ES-I3 (cell line): ENCODE data around the gene DSCAM.
"Not testable (repeated sequence)": the region's sequence is repeated elsewhere in the genome, so short reads cannot be mapped to it uniquely, and the experiment has no call there.

ENCODE experiments used
- H3K36me3 ChIP-seq: 2 replicates; pipeline ENCODE4 v1.6.1; 2013; ENCODE audit warnings: mild to moderate bottlenecking, low read length, control low read depth, moderate library complexity; ENCODE audit not compliant: insufficient read depth
- H3K4me1 ChIP-seq: 2 replicates; pipeline ENCODE4 v1.6.1; 2013; ENCODE audit warnings: mild to moderate bottlenecking, control low read depth, low read length; ENCODE audit not compliant: insufficient read depth
- H3K9ac ChIP-seq: 2 replicates; pipeline ENCODE4 v1.6.1; 2013; ENCODE audit warnings: low read depth, mild to moderate bottlenecking, low read length, moderate library complexity
- H3K9me3 ChIP-seq: 2 replicates; pipeline ENCODE4 v1.6.1; 2013; ENCODE audit warnings: mild to moderate bottlenecking, low read length, moderate library complexity; ENCODE audit not compliant: control insufficient read depth, insufficient read depth

Gene DSCAM

GRCh38 chr21:40049031-40049930 is 797.7 kb downstream of the DSCAM start:
- H3K36me3 ChIP-seq: no peaks in the 10 kb centered on the region
- H3K9me3 ChIP-seq: no peaks in the 10 kb centered on the region
- 0 out of 2 replicates have a peak, but pooled peaks cover 8% of the 10 kb centered on the region for H3K4me1 ChIP-seq
- H3K9ac ChIP-seq: no peak overlapping the region

- Histone ChIP-seq H3K4me1 (0 out of 2 replicates have a peak, but pooled peaks cover 8% of the 10 kb centered on the region), H3K9me3 (no peaks in the 10 kb centered on the region), H3K36me3 (no peaks in the 10 kb centered on the region), H3K9ac (no peak overlapping the region)
These were observed 798.8 kb downstream of the DSCAM start for GRCh38 chr21:40047993-40048730.

GRCh38 chr21:40047211-40047610 is 799.7 kb downstream of the DSCAM start:
- no peak overlapping the region for H3K9ac ChIP-seq
- H3K9me3 ChIP-seq: no peaks in the 10 kb centered on the region
- H3K36me3 ChIP-seq: no peaks in the 10 kb centered on the region
- 0 out of 2 replicates have a peak, but pooled peaks cover 8% of the 10 kb centered on the region for H3K4me1 ChIP-seq

GRCh38 chr21:40043866-40044265 is 803.1 kb downstream of the DSCAM start:
- Histone ChIP-seq H3K9me3 (no peaks in the 10 kb centered on the region), H3K36me3 (no peaks in the 10 kb centered on the region), H3K4me1 (no peaks in the 10 kb centered on the region), H3K9ac (no peak overlapping the region)

GRCh38 chr21:40043423-40043822 is 803.5 kb downstream of the DSCAM start:
- Histone ChIP-seq H3K9me3 (no peaks in the 10 kb centered on the region), H3K9ac (no peak overlapping the region), H3K4me1 (no peaks in the 10 kb centered on the region), H3K36me3 (no peaks in the 10 kb centered on the region)

- Histone ChIP-seq H3K9ac (no peak overlapping the region), H3K9me3 (no peaks in the 10 kb centered on the region), H3K4me1 (no peaks in the 10 kb centered on the region), H3K36me3 (no peaks in the 10 kb centered on the region)
These were observed 805.5 kb downstream of the DSCAM start for GRCh38 chr21:40041446-40041845.

GRCh38 chr21:40033156-40033782 is 813.7 kb downstream of the DSCAM start:
- peak overlapping the region; percentile 34; the same call in 1 of the 2 replicates for H3K9ac ChIP-seq
- H3K4me1 ChIP-seq: not testable (repeated sequence)

GRCh38 chr21:40029888-40030287 is 817.1 kb downstream of the DSCAM start:
- H3K4me1 ChIP-seq: no peaks in the 10 kb centered on the region
- no peaks in the 10 kb centered on the region; the same call in 1 of the 2 replicates for H3K36me3 ChIP-seq
- H3K9ac ChIP-seq: no peak overlapping the region
- no peaks in the 10 kb centered on the region for H3K9me3 ChIP-seq

More at GRCh38 chr21:40033156-40033782, 813.7 kb downstream of the DSCAM start:
- H3K36me3 ChIP-seq, H3K9me3 ChIP-seq: not testable (repeated sequence)

GRCh38 chr21:40028393-40028792 is 818.6 kb downstream of the DSCAM start:
- H3K36me3 ChIP-seq, H3K4me1 ChIP-seq, H3K9ac ChIP-seq, H3K9me3 ChIP-seq: not testable (repeated sequence)

- no peaks in the 10 kb centered on the region for H3K4me1 ChIP-seq
These were observed 825.2 kb downstream of the DSCAM start for GRCh38 chr21:40021558-40022351.

GRCh38 chr21:40020651-40021050 is 826.3 kb downstream of the DSCAM start:
- Histone ChIP-seq H3K9me3 (no peaks in the 10 kb centered on the region), H3K9ac (no peak overlapping the region), H3K36me3 (no peaks in the 10 kb centered on the region), H3K4me1 (no peaks in the 10 kb centered on the region)

More at GRCh38 chr21:40021558-40022351, 825.2 kb downstream of the DSCAM start:
- Histone ChIP-seq H3K9ac (no peak overlapping the region), H3K36me3 (no peaks in the 10 kb centered on the region), H3K9me3 (no peaks in the 10 kb centered on the region)

GRCh38 chr21:40018871-40019475 is 828.0 kb downstream of the DSCAM start:
- Histone ChIP-seq H3K4me1 (no peaks in the 10 kb centered on the region), H3K9me3 (no peaks in the 10 kb centered on the region), H3K36me3 (no peaks in the 10 kb centered on the region), H3K9ac (no peak overlapping the region)

GRCh38 chr21:40016667-40017066 is 830.3 kb downstream of the DSCAM start:
- no peaks in the 10 kb centered on the region for H3K9me3 ChIP-seq
- no peaks in the 10 kb centered on the region for H3K4me1 ChIP-seq
- no peaks in the 10 kb centered on the region for H3K36me3 ChIP-seq
- H3K9ac ChIP-seq: no peak overlapping the region
